SK-N-SH treated with all-trans-retinoic acid at 6 μM for 48 hours (cell line): ENCODE results near the gene TNS2.

Source experiments
- BACH2 ChIP-seq: fragments of 250-450 bp; sonication (Bioruptor Pico); IDR thresholded peaks from 2 replicates; pipeline ENCODE4 v1.9.0; 2021; ENCODE audit warnings: mild to moderate bottlenecking, borderline replicate concordance
- CREB5 ChIP-seq: fragments of 250-450 bp; sonication (Bioruptor Pico); IDR thresholded peaks from 2 replicates; pipeline ENCODE4 v1.5.1; 2020; ENCODE audit warnings: low read depth, mild to moderate bottlenecking, moderate library complexity
- CSRNP3 ChIP-seq: fragments of 250-450 bp; sonication (Bioruptor Pico); IDR thresholded peaks from 2 replicates; pipeline ENCODE4 v1.5.1; 2021; ENCODE audit warnings: mild to moderate bottlenecking, moderate library complexity
- ESRRG ChIP-seq: fragments of 250-450 bp; sonication (Bioruptor Pico); IDR thresholded peaks from 2 replicates; pipeline ENCODE4 v1.6.1; 2021; ENCODE audit warnings: mild to moderate bottlenecking
- ISL1 ChIP-seq: fragments of 250-450 bp; sonication (Bioruptor Pico); IDR thresholded peaks from 2 replicates; pipeline ENCODE4 v2.1.2; 2022; ENCODE audit warnings: mild to moderate bottlenecking, moderate library complexity
- OSR1 ChIP-seq: fragments of 250-450 bp; sonication (Bioruptor Pico); IDR thresholded peaks from 2 replicates; pipeline ENCODE4 v1.8.0; 2022; ENCODE audit warnings: moderate library complexity, mild to moderate bottlenecking, inconsistent platforms
- PATZ1 ChIP-seq: fragments of 250-450 bp; sonication (Bioruptor Pico); IDR thresholded peaks from 2 replicates; pipeline ENCODE4 v1.8.0; 2020; ENCODE audit warnings: mild to moderate bottlenecking, moderate library complexity, borderline replicate concordance
- PPARA ChIP-seq: fragments of 250-450 bp; sonication (Bioruptor Pico); IDR thresholded peaks from 2 replicates; pipeline ENCODE4 v1.5.0; 2020; ENCODE audit warnings: mild to moderate bottlenecking, borderline replicate concordance
- RARB ChIP-seq: fragments of 250-450 bp; sonication (Bioruptor Pico); IDR thresholded peaks from 2 replicates; pipeline ENCODE4 v1.8.0; 2021; ENCODE audit warnings: mild to moderate bottlenecking, moderate library complexity
- TSHZ2 ChIP-seq: fragments of 250-450 bp; sonication (Bioruptor Pico); IDR thresholded peaks from 2 replicates; pipeline ENCODE4 v1.5.0; 2020; ENCODE audit warnings: mild to moderate bottlenecking, moderate library complexity
- ZC3H10 ChIP-seq: fragments of 250-450 bp; sonication (Bioruptor Pico); IDR thresholded peaks from 2 replicates; pipeline ENCODE4 v1.5.1; 2021; ENCODE audit warnings: mild to moderate bottlenecking, moderate library complexity
- ZFP3 ChIP-seq: fragments of 250-450 bp; sonication (Bioruptor Pico); IDR thresholded peaks from 2 replicates; pipeline ENCODE4 v1.5.0; 2020; ENCODE audit warnings: mild to moderate bottlenecking, moderate library complexity
- ZFP30 ChIP-seq: fragments of 450-650 bp; formaldehyde crosslinking; IDR thresholded peaks from 2 replicates; pipeline ENCODE4 v1.5.0; 2022; ENCODE audit warnings: mild to moderate bottlenecking, moderate library complexity
- ZNF565 ChIP-seq: fragments of 450-650 bp; formaldehyde crosslinking; conservative IDR thresholded peaks from 2 replicates; pipeline ENCODE4 v1.5.0; 2020; ENCODE audit warnings: low read depth, mild to moderate bottlenecking, moderate library complexity

GRCh38 chr12:53079226-53080117, 29.6 kb downstream of the TNS2 start, which contains the start of gene SPRYD3:
- TF ChIP-seq PATZ1 (CRISPR knock-in tag) (no peak), TSHZ2 (CRISPR knock-in tag) (no peak), ZFP3 (CRISPR knock-in tag) (no peak), ISL1 (CRISPR knock-in tag) (no peak), ZFP30 (CRISPR knock-in tag) (no peak), RARB (no peak), ESRRG (CRISPR knock-in tag) (0 out of 2 replicates have a peak, but pooled peaks have one; percentile 10), CSRNP3 (CRISPR knock-in tag) (no peak), ZC3H10 (CRISPR knock-in tag) (no peak), CREB5 (no peak), BACH2 (CRISPR knock-in tag) (no peak), ZNF565 (CRISPR knock-in tag) (no peak), PPARA (no peak), OSR1 (no peak)
